GM12875 (cell line): ENCODE data around the gene ZRSR2.

Experiments
- H3K4me3 ChIP-seq: one replicate; pipeline ENCODE4 v1.5.1; 2011; ENCODE audit warnings: low read depth, low read length, control low read depth
- TF ChIP-seq, protein P1 (sequence below): IDR thresholded peaks from 2 replicates; pipeline ENCODE4 v1.5.1; 2011; ENCODE audit warnings: low read depth, mild to moderate bottlenecking, control low read depth, inconsistent platforms, low read length, moderate library complexity, borderline replicate concordance; ENCODE audit not compliant: insufficient read depth

Gene ZRSR2

DNA sequence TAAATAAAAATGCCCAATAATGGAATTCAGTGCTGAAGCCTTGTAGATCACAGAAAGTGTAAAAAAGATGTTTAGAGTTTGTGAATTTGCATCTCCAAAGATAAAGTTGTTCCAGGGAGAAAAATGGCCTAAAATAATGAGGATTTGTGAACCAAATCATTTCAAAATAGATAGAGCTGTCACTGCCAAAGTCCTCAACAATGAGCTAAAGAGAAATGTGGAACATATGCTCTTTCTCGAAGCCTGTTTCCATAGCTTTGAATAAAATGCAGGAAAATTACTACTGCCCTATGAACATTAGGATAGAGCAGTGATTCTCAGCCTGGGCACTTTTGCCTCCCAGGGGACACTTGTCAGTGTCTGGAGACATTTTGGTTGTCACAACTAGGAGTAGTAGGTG is 67.8 kb downstream of the ZRSR2 start:
- TF ChIP-seq, protein P1, sequence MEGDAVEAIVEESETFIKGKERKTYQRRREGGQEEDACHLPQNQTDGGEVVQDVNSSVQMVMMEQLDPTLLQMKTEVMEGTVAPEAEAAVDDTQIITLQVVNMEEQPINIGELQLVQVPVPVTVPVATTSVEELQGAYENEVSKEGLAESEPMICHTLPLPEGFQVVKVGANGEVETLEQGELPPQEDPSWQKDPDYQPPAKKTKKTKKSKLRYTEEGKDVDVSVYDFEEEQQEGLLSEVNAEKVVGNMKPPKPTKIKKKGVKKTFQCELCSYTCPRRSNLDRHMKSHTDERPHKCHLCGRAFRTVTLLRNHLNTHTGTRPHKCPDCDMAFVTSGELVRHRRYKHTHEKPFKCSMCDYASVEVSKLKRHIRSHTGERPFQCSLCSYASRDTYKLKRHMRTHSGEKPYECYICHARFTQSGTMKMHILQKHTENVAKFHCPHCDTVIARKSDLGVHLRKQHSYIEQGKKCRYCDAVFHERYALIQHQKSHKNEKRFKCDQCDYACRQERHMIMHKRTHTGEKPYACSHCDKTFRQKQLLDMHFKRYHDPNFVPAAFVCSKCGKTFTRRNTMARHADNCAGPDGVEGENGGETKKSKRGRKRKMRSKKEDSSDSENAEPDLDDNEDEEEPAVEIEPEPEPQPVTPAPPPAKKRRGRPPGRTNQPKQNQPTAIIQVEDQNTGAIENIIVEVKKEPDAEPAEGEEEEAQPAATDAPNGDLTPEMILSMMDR: no peak
- no peak overlapping the region for H3K4me3 ChIP-seq

DNA sequence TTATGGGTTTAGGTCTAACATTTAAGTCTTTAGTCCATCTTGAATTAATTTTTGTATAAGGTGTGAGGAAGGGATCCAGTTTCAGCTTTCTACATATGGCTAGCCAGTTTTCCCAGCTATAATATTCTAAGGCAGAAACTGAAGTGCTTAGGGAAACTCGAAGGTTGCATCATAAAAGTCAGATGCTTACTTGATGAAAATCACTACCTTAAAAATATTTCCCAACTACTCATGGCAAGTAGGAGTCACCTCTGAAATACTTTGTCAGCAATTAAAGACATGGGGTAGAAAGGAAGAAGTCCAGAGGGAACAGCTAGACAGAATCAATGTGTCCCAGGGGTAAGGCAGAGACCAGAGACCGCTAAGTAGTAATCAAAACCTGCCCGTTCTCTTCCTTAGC is 70.6 kb downstream of the ZRSR2 start:
- H3K4me3 ChIP-seq: no peak overlapping the region
- TF ChIP-seq, protein P1: no peak

DNA sequence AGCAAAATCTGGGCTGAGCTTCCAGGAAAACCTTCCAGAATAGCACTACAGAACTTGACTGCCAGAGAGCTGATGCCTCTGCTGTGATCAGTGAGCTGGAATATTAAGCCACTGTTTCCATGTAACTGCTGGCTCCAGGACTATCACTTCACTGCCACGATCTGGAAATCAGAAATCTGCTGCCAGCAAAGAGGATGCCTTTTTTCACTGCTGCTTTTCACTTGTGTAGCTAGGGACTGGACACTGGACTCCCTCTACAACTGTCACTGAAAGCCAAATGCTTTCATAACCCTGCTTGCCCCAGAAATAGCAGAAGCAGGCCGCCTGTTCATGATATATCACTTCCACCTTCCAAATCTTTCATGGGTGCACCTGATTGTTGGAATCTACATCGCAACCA is 73.7 kb downstream of the ZRSR2 start:
- H3K4me3 ChIP-seq: no peak overlapping the region
- TF ChIP-seq, protein P1: no peak

DNA sequence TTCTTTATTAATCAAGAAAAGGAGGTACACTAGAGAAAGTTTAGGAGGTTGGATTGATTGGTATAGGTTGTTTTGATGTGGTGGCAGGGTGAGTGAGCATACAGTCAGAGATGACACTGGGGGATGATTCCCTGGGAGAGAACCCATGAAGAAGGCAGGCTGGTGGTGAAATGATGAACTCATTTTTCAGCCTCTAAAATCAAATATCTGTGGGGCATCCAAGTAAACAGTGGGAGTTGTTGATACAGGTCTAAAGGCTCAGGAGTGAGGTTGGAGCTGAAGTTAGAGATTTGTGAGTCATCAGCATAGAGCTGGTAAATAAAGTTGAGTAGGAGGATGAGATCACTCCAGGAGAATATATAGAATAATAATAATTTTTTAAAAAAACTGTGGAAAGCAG is 74.3 kb downstream of the ZRSR2 start:
- no peak overlapping the region for H3K4me3 ChIP-seq
- TF ChIP-seq, protein P1: no peak

DNA sequence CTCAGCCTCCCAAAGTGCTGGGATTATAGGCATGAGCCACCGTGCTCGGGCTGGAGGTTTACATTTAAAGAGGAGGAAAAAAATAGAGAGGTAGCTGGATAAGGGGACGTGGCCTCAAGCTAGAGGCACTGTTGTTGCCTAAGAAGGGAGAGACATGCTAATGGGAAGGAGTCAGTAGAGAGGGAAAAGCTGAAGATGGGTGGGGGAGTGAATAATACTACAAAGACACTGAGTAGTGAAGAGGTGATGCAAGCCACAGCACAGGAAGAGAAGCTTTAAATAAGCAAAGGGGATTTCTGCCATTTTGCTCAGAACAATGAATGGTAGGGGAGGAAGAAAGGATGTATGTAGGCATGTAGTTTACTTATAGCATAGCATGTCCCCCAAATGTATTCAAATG is 75.9 kb downstream of the ZRSR2 start:
- H3K4me3 ChIP-seq: no peak overlapping the region
- TF ChIP-seq, protein P1: no peak

DNA sequence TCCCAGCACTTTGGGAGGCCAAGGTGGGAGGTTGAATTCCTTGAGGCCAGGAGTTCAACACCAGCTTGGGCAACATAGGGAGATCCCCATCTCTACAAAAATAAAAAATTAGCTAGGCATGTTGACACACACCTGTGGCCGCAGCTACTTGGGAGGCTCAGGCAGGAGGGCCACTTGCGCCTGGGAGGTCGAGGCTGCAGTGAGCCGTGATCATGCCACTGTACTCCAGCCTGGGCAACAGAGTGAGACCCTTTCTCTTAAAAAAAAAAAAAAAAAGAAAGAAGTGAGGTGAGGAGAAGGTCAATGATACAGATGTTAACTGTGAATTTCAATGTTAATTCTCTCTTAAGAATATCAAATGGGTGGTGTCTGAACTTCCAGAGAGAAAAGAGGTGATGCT is 79.4 kb downstream of the ZRSR2 start:
- H3K4me3 ChIP-seq: no peak overlapping the region
- TF ChIP-seq, protein P1: no peak

DNA sequence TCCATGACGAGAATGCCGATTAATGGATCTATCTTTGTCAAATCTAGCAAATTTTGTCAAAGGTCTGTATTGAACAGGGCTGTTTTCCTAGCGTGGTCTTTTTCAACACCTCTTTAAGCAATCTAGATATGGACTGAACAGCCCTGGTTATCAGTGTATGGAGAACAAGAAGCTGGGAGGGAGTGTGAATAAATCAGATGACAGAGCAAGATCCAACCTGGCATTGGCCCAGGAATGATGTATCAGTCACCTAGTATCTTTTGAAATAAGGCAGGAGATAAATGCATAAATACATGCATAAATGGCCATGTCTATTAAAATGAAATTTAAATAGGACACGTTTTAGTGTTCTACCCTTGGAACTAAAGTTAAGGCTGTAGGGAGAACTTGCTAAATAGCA is 80.0 kb downstream of the ZRSR2 start:
- TF ChIP-seq, protein P1: no peak
- no peak overlapping the region for H3K4me3 ChIP-seq
